ENCODE measurements around the gene SPC24.
"Not testable (repeated sequence)": the region's sequence is repeated elsewhere in the genome, so short reads cannot be mapped to it uniquely, and the experiment has no call there.

Gene SPC24

DNA sequence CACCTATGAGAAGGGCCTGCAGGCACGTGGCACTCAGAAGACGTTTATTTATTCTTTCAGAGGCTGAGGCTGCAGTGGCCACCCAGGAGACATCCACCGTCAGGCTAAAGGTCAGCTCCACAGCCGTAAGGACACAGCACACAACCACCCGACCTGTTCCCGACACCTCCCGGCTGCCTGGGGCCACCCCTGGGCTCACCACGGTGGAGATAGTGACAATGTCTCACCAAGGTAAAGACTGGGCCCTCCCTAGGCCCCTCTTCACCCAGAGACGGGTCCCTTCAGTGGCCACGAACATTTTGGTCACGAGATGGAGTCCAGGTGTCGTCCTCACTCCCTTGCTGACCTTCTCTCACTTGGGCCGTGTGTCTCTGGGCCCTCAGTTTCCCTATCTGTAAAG lies 32.5 kb downstream of the SPC24 start:
- DNase-seq, result no peak

GRCh38 chr19:11121963-11122362 lies 33.6 kb downstream of the SPC24 start:
- DNase-seq, result not testable (repeated sequence)

GRCh38 chr19:11116507-11116906 lies 39.1 kb downstream of the SPC24 start:
- DNase-seq, result no peak

- DNase-seq, result no peak
Measured at GRCh38 chr19:11115895-11116446, 39.6 kb downstream of the SPC24 start.

DNA sequence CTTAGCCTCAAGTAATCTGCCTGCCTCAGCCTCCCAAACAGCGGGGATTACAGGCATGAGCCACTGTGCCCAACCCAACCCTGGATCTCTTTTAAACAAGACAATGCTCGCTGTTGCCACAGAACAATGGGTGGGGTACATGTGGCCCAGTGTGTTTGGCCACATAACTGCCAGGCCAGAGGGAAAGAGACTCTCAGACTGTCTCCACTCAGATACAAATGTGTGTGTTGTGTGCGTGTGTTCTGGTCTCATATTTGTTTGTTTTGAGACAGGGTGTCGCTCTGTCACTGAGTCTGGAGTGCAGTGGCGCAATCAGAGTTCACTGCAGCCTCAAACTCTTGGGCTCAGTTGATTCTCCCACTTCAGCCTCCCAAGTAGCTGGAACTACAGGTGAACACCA lies 40.5 kb downstream of the SPC24 start:
- no peak for DNase-seq

DNA sequence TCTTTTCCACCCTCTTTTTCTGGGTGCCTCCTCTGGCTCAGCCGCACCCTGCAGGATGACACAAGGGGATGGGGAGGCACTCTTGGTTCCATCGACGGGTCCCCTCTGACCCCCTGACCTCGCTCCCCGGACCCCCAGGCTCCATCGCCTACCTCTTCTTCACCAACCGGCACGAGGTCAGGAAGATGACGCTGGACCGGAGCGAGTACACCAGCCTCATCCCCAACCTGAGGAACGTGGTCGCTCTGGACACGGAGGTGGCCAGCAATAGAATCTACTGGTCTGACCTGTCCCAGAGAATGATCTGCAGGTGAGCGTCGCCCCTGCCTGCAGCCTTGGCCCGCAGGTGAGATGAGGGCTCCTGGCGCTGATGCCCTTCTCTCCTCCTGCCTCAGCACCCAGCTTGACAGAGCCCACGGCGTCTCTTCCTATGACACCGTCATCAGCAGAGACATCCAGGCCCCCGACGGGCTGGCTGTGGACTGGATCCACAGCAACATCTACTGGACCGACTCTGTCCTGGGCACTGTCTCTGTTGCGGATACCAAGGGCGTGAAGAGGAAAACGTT lies 42.4 kb downstream of the SPC24 start:
- DNase-seq, result no peak

GRCh38 chr19:11111771-11112144 lies 43.8 kb downstream of the SPC24 start:
- DNase-seq, result no peak

DNA sequence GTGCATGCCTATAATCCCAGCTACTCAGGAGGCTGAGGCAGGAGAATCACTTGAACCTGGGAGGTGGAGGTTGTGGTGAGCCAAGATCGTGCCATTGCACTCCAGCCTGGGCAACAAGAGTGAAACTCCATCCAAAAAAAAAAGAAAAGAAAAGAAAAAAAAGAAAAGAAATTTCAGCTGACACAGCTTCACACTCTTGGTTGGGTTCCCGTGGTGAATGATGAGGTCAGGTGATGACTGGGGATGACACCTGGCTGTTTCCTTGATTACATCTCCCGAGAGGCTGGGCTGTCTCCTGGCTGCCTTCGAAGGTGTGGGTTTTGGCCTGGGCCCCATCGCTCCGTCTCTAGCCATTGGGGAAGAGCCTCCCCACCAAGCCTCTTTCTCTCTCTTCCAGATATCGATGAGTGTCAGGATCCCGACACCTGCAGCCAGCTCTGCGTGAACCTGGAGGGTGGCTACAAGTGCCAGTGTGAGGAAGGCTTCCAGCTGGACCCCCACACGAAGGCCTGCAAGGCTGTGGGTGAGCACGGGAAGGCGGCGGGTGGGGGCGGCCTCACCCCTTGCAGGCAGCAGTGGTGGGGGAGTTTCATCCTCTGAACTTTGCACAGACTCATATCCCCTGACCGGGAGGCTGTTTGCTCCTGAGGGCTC lies 44.3 kb downstream of the SPC24 start:
- DNase-seq, result no peak

DNA sequence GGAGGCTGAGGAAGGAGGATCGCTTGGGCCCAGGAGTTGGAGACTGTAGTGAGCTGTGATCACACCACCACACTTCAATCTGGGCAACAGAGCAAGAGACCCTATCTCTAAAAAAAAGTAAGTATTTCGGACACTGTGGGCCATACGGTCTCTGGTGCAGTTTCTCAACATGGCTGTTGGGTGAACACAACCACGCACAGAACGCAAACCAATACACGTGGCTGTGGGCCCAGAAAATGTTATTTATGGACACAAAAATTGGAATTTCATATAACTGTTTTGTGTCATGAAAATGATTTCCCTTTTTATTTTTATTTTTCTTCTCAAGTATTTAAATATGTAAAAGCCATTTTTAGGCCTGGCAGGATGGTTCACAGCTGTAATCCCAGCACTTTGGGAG lies 46.8 kb downstream of the SPC24 start:
- no peak for DNase-seq

- DNase-seq, result no peak
Measured at GRCh38 chr19:11106477-11106876, 49.1 kb downstream of the SPC24 start.

- no peak for DNase-seq
Measured at GRCh38 chr19:11105014-11105636, 50.5 kb downstream of the SPC24 start.

- DNase-seq, result not testable (repeated sequence)
Measured at GRCh38 chr19:11103667-11104066, 51.9 kb downstream of the SPC24 start.

DNA sequence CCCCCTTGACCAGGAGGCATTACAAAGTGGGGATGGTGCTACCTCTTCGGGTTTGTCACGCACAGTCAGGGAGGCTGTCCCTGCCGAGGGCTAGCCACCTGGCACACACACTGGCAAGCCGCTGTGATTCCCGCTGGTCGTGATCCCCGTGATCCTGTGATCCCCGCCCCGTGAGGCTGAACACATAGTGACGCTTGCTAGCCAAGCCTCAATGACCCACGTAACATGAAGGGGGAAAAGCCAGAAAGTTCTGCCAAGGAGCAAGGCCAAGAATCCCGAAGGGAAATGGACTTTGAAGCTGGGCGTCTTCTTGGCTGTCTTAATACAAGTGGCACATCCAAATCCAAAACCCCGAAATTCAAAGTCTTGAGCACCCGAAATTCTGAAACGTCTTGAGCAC lies 52.6 kb downstream of the SPC24 start:
- no peak for DNase-seq

GRCh38 chr19:11101057-11101456 lies 54.5 kb downstream of the SPC24 start:
- DNase-seq, result no peak

DNA sequence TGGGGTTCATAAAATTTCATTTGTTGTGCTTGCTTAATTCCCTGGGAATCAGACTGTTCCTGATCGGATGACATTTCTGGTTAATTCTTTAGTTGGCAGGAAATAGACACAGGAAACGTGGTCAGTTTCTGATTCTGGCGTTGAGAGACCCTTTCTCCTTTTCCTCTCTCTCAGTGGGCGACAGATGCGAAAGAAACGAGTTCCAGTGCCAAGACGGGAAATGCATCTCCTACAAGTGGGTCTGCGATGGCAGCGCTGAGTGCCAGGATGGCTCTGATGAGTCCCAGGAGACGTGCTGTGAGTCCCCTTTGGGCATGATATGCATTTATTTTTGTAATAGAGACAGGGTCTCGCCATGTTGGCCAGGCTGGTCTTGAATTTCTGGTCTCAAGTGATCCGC lies 55.5 kb downstream of the SPC24 start:
- DNase-seq, result no peak

- DNase-seq, result no peak
Measured at GRCh38 chr19:11098861-11099260, 56.7 kb downstream of the SPC24 start.

DNA sequence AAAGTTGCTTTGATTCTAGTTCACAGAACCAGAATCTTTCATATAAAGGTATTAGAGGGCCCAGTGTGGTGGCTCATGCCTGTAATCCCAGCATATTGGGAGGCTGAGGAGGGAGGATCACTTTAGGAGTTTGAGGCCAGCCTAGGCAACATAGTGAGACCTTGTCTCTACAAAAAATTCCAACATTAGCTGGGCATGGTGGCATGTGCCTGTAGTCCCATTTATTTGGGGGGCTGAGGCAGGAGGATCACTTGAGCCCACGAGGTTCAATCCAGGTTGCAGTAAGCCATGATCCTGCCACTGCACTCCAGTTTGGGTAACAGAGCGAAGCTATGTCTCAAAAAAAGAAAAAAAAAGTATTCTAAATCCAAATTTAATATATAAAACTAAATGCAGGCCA lies 57.3 kb downstream of the SPC24 start:
- DNase-seq, result no peak

DNA sequence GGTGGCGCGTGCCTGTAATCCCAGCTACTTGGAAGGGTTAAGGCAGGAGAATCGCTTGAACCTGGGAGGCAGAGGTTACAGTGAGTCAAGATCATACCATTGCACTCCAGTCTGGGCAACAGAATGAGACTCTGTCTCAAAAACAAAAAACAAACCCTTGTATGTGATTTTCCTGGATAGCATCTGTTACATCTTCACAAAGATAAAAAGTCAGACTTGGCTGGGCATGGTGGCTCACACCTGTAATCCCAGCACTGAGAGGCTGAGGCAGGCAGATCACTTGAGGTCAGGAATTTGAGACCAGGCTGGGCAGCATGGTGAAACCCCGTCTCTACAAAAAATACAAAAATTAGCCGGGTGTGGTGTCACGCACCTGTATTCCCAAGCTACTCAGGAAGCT lies 58.2 kb downstream of the SPC24 start:
- not testable (repeated sequence) for DNase-seq

GRCh38 chr19:11096210-11096841 lies 59.3 kb downstream of the SPC24 start:
- DNase-seq, result no peak
